HepG2 (cell line): ENCODE results near the gene ZC3H13. TPM values are rescaled to one million over a fixed set of nuclear protein-coding genes. Genes with fewer than 3 reads are reported as not detected.

Source experiments
- ARID2 ChIP-seq: sonication (generic); formaldehyde crosslinking; IDR thresholded peaks from 2 replicates; pipeline ENCODE4 v1.8.1; 2022; ENCODE audit warnings: mild to moderate bottlenecking, missing genetic modification reagents, borderline replicate concordance
- ATF7-NPFF ChIP-seq: sonication (generic); formaldehyde crosslinking; IDR thresholded peaks from 2 replicates; pipeline ENCODE4 v1.8.1; 2023; ENCODE audit warnings: mild to moderate bottlenecking, low read depth, missing genetic modification reagents, moderate library complexity
- HMGA1 ChIP-seq: sonication (generic); formaldehyde crosslinking; conservative IDR thresholded peaks from 2 replicates; pipeline ENCODE4 v1.4.0; 2020; ENCODE audit warnings: missing genetic modification reagents
- HMGXB4 ChIP-seq, 2 experiments: sonication (generic) in 1 of 2; formaldehyde crosslinking in 1 of 2; IDR thresholded peaks; 2 replicates each; pipeline versions ENCODE4 v1.4.0 to v1.6.1; 2018 to 2020; ENCODE audit warnings: missing genetic modification reagents in 2 of 2, borderline replicate concordance in 1 of 2, low read depth in 1 of 2, mild to moderate bottlenecking in 1 of 2, missing biosample characterization in 1 of 2
- KLF6 ChIP-seq: IDR thresholded peaks from 2 replicates; pipeline ENCODE4 v1.8.0; 2016; ENCODE audit warnings: missing biosample characterization, missing genetic modification reagents
- MTA1 ChIP-seq: sonication (generic); formaldehyde crosslinking; IDR thresholded peaks from 2 replicates; pipeline ENCODE4 v1.4.0; 2020; ENCODE audit warnings: missing genetic modification reagents, mild to moderate bottlenecking, borderline replicate concordance
- PBX3 ChIP-seq: sonication (generic); formaldehyde crosslinking; IDR thresholded peaks from 2 replicates; pipeline ENCODE4 v1.8.1; 2023; ENCODE audit warnings: missing genetic modification reagents, inconsistent platforms, borderline replicate concordance
- SP5 ChIP-seq: IDR thresholded peaks from 2 replicates; pipeline ENCODE4 v1.6.1; 2016; ENCODE audit warnings: low read depth, borderline replicate concordance
- ZBTB25 ChIP-seq: IDR thresholded peaks from 2 replicates; pipeline ENCODE4 v1.6.1; 2018; ENCODE audit warnings: missing genetic modification reagents
- ZFP62 ChIP-seq: sonication (generic); formaldehyde crosslinking; IDR thresholded peaks from 2 replicates; pipeline ENCODE4 v1.4.0; 2020; ENCODE audit warnings: missing genetic modification reagents
- ZHX1 ChIP-seq: sonication (generic); formaldehyde crosslinking; IDR thresholded peaks from 2 replicates; pipeline ENCODE4 v1.8.1; 2022; ENCODE audit warnings: low read depth, mild to moderate bottlenecking, missing genetic modification reagents
- ZNF264 ChIP-seq: sonication (generic); formaldehyde crosslinking; IDR thresholded peaks from 2 replicates; pipeline ENCODE4 v1.4.0; 2020; ENCODE audit warnings: missing genetic modification reagents
- ZNF326 ChIP-seq: sonication (generic); formaldehyde crosslinking; IDR thresholded peaks from 2 replicates; pipeline ENCODE4 v1.4.0; 2020; ENCODE audit warnings: missing genetic modification reagents, borderline replicate concordance
- ZNF549 ChIP-seq: sonication (generic); formaldehyde crosslinking; IDR thresholded peaks from 2 replicates; pipeline ENCODE4 v1.5.0; 2020; ENCODE audit warnings: missing genetic modification reagents
- ZNF570 ChIP-seq: sonication (generic); formaldehyde crosslinking; IDR thresholded peaks from 2 replicates; pipeline ENCODE4 v1.4.0; 2020; ENCODE audit warnings: mild to moderate bottlenecking, missing genetic modification reagents, borderline replicate concordance
- ZNF598 ChIP-seq: sonication (generic); formaldehyde crosslinking; IDR thresholded peaks from 2 replicates; pipeline ENCODE4 v1.5.1; 2020; ENCODE audit warnings: mild to moderate bottlenecking, missing genetic modification reagents, borderline replicate concordance
- ZUFSP ChIP-seq: sonication (generic); formaldehyde crosslinking; IDR thresholded peaks from 2 replicates; pipeline ENCODE4 v1.9.0; 2021; ENCODE audit warnings: missing genetic modification reagents, mild to moderate bottlenecking, borderline replicate concordance
- polyA plus RNA-seq, 8 experiments: library from polyadenylated mRNA; depleted of rRNA in 3 of 8; stranded (reverse) in 7 of 8; unstranded in 1 of 8; fragments of >200 nt; fragmentation: Illumina TruSeq in 4 of 8; extraction: Trizol in 4 of 8; gene quantifications; 2 replicates each; pipeline versions ENCODE4 v1.2.1 to v1.2.3, GENCODE V29; 2011 to 2016; ENCODE audit warnings: low read depth in 4 of 8, missing spikeins in 1 of 8, mixed read lengths in 1 of 8; ENCODE audit not compliant: insufficient read depth in 1 of 8
- total RNA-seq, 5 experiments: library from RNA; depleted of rRNA; stranded (reverse); fragments of >200 nt; fragmentation: Illumina TruSeq; extraction: Trizol; gene quantifications; 2 replicates each; pipeline ENCODE4 v1.2.3, GENCODE V29; 2016; ENCODE audit warnings: low read depth in 1 of 5
- TF ChIP-seq, protein P1 (sequence below): sonication (generic); formaldehyde crosslinking; IDR thresholded peaks from 2 replicates; pipeline ENCODE4 v1.4.0; 2020; ENCODE audit warnings: missing genetic modification reagents

Gene ZC3H13
- total and polyA plus RNA-seq, 2 of the 13 experiments (the other 11 are each of a cell fraction or from before 2014, with no cell fraction given) = 2.7 to 23.5 TPM

- no peak for TF ChIP-seq ZUFSP
- TF ChIP-seq ZBTB25 (CRISPR knock-in tag) = peak; percentile 62; the same call in 1 of the 2 replicates
- TF ChIP-seq ZHX1 = 0 out of 2 replicates have a peak, but pooled peaks have one; percentile 52
- no peak for TF ChIP-seq ARID2 (CRISPR knock-in tag)
- TF ChIP-seq, protein P1, sequence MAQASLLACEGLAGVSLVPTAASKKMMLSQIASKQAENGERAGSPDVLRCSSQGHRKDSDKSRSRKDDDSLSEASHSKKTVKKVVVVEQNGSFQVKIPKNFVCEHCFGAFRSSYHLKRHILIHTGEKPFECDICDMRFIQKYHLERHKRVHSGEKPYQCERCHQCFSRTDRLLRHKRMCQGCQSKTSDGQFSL = no peak
- TF ChIP-seq ZFP62 (CRISPR knock-in tag) = no peak
- TF ChIP-seq HMGXB4 (CRISPR knock-in tag; IDR thresholded peaks at IDR 0.05; ENCODE audit: borderline replicate concordance in 1 of 2, low read depth in 1 of 2) = peak; percentile 77 to 83
- TF ChIP-seq ZNF549 = no peak
- TF ChIP-seq KLF6 (CRISPR knock-in tag) = peak; percentile 60; the same call in 1 of the 2 replicates
- 0 out of 2 replicates have a peak, but pooled peaks have one; percentile 27 for TF ChIP-seq PBX3 (CRISPR knock-in tag)
- peak; percentile 76; the same call in 1 of the 2 replicates for TF ChIP-seq ZNF598
- no peak for TF ChIP-seq ZNF326 (CRISPR knock-in tag)
- TF ChIP-seq ZNF570 = no peak
- 0 out of 2 replicates have a peak, but pooled peaks have one; percentile 51 for TF ChIP-seq ATF7-NPFF (CRISPR knock-in tag)
- TF ChIP-seq SP5 = 0 out of 2 replicates have a peak, but pooled peaks have one; percentile 44
- no peak for TF ChIP-seq ZNF264 (CRISPR knock-in tag)
- TF ChIP-seq MTA1 (CRISPR knock-in tag) = peak; percentile 45; the same call in 1 of the 2 replicates
- no peak for TF ChIP-seq HMGA1 (CRISPR knock-in tag)
Observed at GRCh38 chr13:46052319-46053161, at the start of gene ZC3H13 (continued).
